ENCODE results near the gene PTH1R.

GRCh38 chr3:46852839-46853355 lies 24.6 kb upstream of the PTH1R start:
- TF ChIP-seq YY1 (IDR thresholded peaks at IDR 0.05; ENCODE audit: insufficient read depth, insufficient read length): no peak
- TF ChIP-seq ZNF274 (IDR thresholded peaks at IDR 0.05; ENCODE audit: low read depth, low read length): no peak
